SK-N-SH (cell line): Measurements from ENCODE around the gene UBE3B. TPM values are rescaled to one million over a fixed set of nuclear protein-coding genes. Genes with fewer than 3 reads are reported as not detected.
A peak's percentile ranks its signal among the peaks of the same experiment; 100 is the strongest.

ENCODE experiments used
- CTCF ChIA-PET: fragments of 300-600, 350-600 bp; formaldehyde crosslinking; extraction: SDS; loops from one replicate; lab custom pipeline; 2021; lab: Yijun Ruan, JAX
- POLR2A ChIA-PET: fragments of 350-600 bp; sonication (Branson Sonifier 250); formaldehyde crosslinking; extraction: SDS; loops from one replicate; lab custom pipeline; 2020; ENCODE audit warnings: antibody characterized with exemption, inconsistent platforms; lab: Yijun Ruan, JAX
- DNase-seq: peaks from one replicate; pipeline ENCODE4 v3.0.0; 2012
- H2AFZ ChIP-seq: fragments of 200-600 bp; sonication (generic); 2 replicates; pipeline ENCODE4 v1.8.1; 2016; ENCODE audit warnings: antibody characterized with exemption, mild to moderate bottlenecking, low read depth
- H3F3A ChIP-seq: fragments of 200-600 bp; sonication (generic); replicated peaks from 2 replicates; pipeline ENCODE3; 2016; ENCODE audit warnings: antibody characterized with exemption, mild to moderate bottlenecking; ENCODE audit not compliant: insufficient read depth
- H3K27ac ChIP-seq, 2 experiments: fragments of 200-500 bp in 1 of 2; fragments of 200-600 bp in 1 of 2; sonication (Bioruptor generic) in 1 of 2; sonication (generic), shearing (Covaris generic) in 1 of 2; 2 replicates each; pipeline versions ENCODE4 v1.5.1 to v1.6.1; 2014 to 2016; ENCODE audit warnings: low read depth in 2 of 2, inconsistent platforms in 1 of 2, low read length in 1 of 2, mild to moderate bottlenecking in 1 of 2, mixed read lengths in 1 of 2
- H3K27me3 ChIP-seq: fragments of 200-600 bp; sonication (generic), shearing (Covaris generic); 2 replicates; pipeline ENCODE4 v1.6.1; 2016; ENCODE audit warnings: mixed run types; ENCODE audit not compliant: insufficient read depth
- H3K36me3 ChIP-seq, 2 experiments: fragments of 200-500 bp in 1 of 2; fragments of 200-600 bp in 1 of 2; sonication (Bioruptor generic) in 1 of 2; sonication (generic) in 1 of 2; replicated peaks in 1 of 2; 2 replicates each; pipeline versions ENCODE3 to v1.5.1; 2014 to 2016; ENCODE audit warnings: low read length in 1 of 2, mild to moderate bottlenecking in 1 of 2; ENCODE audit not compliant: insufficient read depth in 2 of 2, control insufficient read depth in 1 of 2
- H3K4me1 ChIP-seq, 2 experiments: fragments of 200-500 bp in 1 of 2; fragments of 200-600 bp in 1 of 2; sonication (Bioruptor generic) in 1 of 2; sonication (generic), shearing (Covaris generic) in 1 of 2; 2 replicates each; pipeline versions ENCODE4 v1.5.1 to v1.6.1; 2014 to 2016; ENCODE audit warnings: low read depth in 1 of 2, low read length in 1 of 2, mixed run types in 1 of 2; ENCODE audit not compliant: insufficient read depth in 2 of 2, control insufficient read depth in 1 of 2
- H3K4me2 ChIP-seq: fragments of 200-600 bp; sonication (generic), shearing (Covaris generic); 2 replicates; pipeline ENCODE4 v1.6.1; 2017; ENCODE audit warnings: mixed run types
- H3K4me3 ChIP-seq, 2 experiments: fragments of 200-500 bp in 1 of 2; fragments of 200-600 bp in 1 of 2; sonication (Bioruptor generic) in 1 of 2; sonication (generic), shearing (Covaris generic) in 1 of 2; 2 replicates each; pipeline versions ENCODE4 v1.5.1 to v1.8.1; 2014 to 2016; ENCODE audit warnings: low read depth in 2 of 2, inconsistent platforms in 1 of 2, low read length in 1 of 2, mild to moderate bottlenecking in 1 of 2, mixed read lengths in 1 of 2, moderate library complexity in 1 of 2
- H3K79me2 ChIP-seq: fragments of 200-600 bp; sonication (generic); 2 replicates; pipeline ENCODE4 v1.8.1; 2017; ENCODE audit warnings: mild to moderate bottlenecking; ENCODE audit not compliant: insufficient read depth
- H3K9ac ChIP-seq: fragments of 200-600 bp; sonication (generic); 2 replicates; pipeline ENCODE4 v1.6.1; 2017; ENCODE audit warnings: mixed run types
- H3K9me2 ChIP-seq: fragments of 200-600 bp; sonication (generic); 2 replicates; pipeline ENCODE4 v1.6.1; 2017; ENCODE audit warnings: mixed run types
- H3K9me3 ChIP-seq: fragments of 200-600 bp; sonication (generic); 2 replicates; pipeline ENCODE4 v1.6.1; 2017; ENCODE audit warnings: mixed run types, mild to moderate bottlenecking, moderate library complexity
- H4K20me1 ChIP-seq: fragments of 200-600 bp; sonication (generic); 2 replicates; pipeline ENCODE4 v1.6.1; 2017; ENCODE audit warnings: mild to moderate bottlenecking, mixed run types; ENCODE audit not compliant: insufficient read depth
- CHD2 ChIP-seq: fragments of 150-350 bp; IDR thresholded peaks from 2 replicates; pipeline ENCODE4 v1.6.1; 2018; ENCODE audit warnings: low read length; ENCODE audit not compliant: partially characterized antibody
- ELF1 ChIP-seq: IDR thresholded peaks from 2 replicates; pipeline ENCODE4 v1.4.0; 2012
- FOSL2 ChIP-seq: IDR thresholded peaks from 2 replicates; pipeline ENCODE4 v1.4.0; 2012; ENCODE audit warnings: low read depth, mild to moderate bottlenecking, moderate library complexity, borderline replicate concordance
- FOXJ3 ChIP-seq: sonication (generic); formaldehyde crosslinking; IDR thresholded peaks from 2 replicates; pipeline ENCODE4 v1.5.1; 2020; ENCODE audit warnings: mild to moderate bottlenecking, missing genetic modification reagents
- GATA2 ChIP-seq: sonication (generic); formaldehyde crosslinking; IDR thresholded peaks from 2 replicates; pipeline ENCODE4 v1.5.0; 2020; ENCODE audit warnings: mild to moderate bottlenecking, missing genetic modification reagents
- MAX ChIP-seq: IDR thresholded peaks from 2 replicates; pipeline ENCODE4 v1.4.0; 2012; ENCODE audit warnings: low read depth
- MEF2A ChIP-seq: IDR thresholded peaks from 2 replicates; pipeline ENCODE4 v1.4.0; 2012; ENCODE audit warnings: low read depth, borderline replicate concordance
- NFIC ChIP-seq: IDR thresholded peaks from 2 replicates; pipeline ENCODE4 v1.4.0; 2012; ENCODE audit warnings: borderline replicate concordance
- NRF1 ChIP-seq: IDR thresholded peaks from 2 replicates; pipeline ENCODE4 v1.6.1; 2012; ENCODE audit warnings: low read depth, mild to moderate bottlenecking, low read length
- RAD21 ChIP-seq: IDR thresholded peaks from 2 replicates; pipeline ENCODE4 v1.6.1; 2012; ENCODE audit warnings: mild to moderate bottlenecking, low read length
- RCOR1 ChIP-seq: fragments of 150-350 bp; IDR thresholded peaks from 2 replicates; pipeline ENCODE4 v1.6.1; 2017; ENCODE audit warnings: antibody characterized with exemption, low read length
- RFX5 ChIP-seq: IDR thresholded peaks from 2 replicates; pipeline ENCODE4 v1.6.1; 2012; ENCODE audit warnings: mild to moderate bottlenecking, improper control_type of control experiment, low read length
- RXRA ChIP-seq: IDR thresholded peaks from 2 replicates; pipeline ENCODE4 v1.4.0; 2012; ENCODE audit warnings: low read depth, mild to moderate bottlenecking, borderline replicate concordance
- SIN3A ChIP-seq: IDR thresholded peaks from 2 replicates; pipeline ENCODE4 v1.6.1; 2012; ENCODE audit warnings: low read depth, mild to moderate bottlenecking, low read length, moderate library complexity, borderline replicate concordance
- TCF12 ChIP-seq: IDR thresholded peaks from 2 replicates; pipeline ENCODE4 v1.4.0; 2012
- USF2 ChIP-seq: fragments of 150-350 bp; IDR thresholded peaks from 2 replicates; pipeline ENCODE4 v1.6.1; 2017; ENCODE audit warnings: antibody characterized with exemption, low read length, low read depth, borderline replicate concordance
- WGBS: methylation state at CpG from one replicate; pipeline ENCODE4 v1.1.6; 2017; ENCODE audit warnings: low lambda C conversion rate; 5-methylcytosine and 5-hydroxymethylcytosine counted together
- polyA plus RNA-seq, 3 experiments: library from polyadenylated mRNA; depleted of rRNA; stranded (reverse); fragments of >200 nt; gene quantifications; 2 replicates each; pipeline ENCODE4 v1.2.3, GENCODE V29; 2012

Gene UBE3B
- polyA plus RNA-seq, 1 of the 3 experiments (the other 2 are of a cell fraction), result 28.6 TPM

- Histone ChIP-seq H3K9ac (peak overlapping the region; percentile 95), H3K4me1 (peaks cover 16 to 17% of the 10 kb centered on the region in 2 experiments; a peak in 3 of 4 replicates), H4K20me1 (peaks cover 21% of the 10 kb centered on the region), H3F3A (no peaks in the 10 kb centered on the region), H2AFZ (peak overlapping the region; percentile 97), H3K27ac (peak overlapping the region in 1 of 2 experiments; percentile 87; a peak in 2 of 4 replicates), H3K4me3 (peak overlapping the region; percentile 93 to 94), H3K9me2 (no peaks in the 10 kb centered on the region), H3K4me2 (peak overlapping the region; percentile 80), H3K27me3 (no peaks in the 10 kb centered on the region), H3K36me3 (peaks cover 0 to 8% of the 10 kb centered on the region in 2 experiments), H3K9me3 (no peaks in the 10 kb centered on the region), H3K79me2 (peaks cover 79% of the 10 kb centered on the region)
- 5% methylated on average over 9 of the region's 9 CpGs for WGBS
- ChIA-PET CTCF (interaction anchor here (0.8 kb wide), 2 partner anchors 41 to 45 kb away, joined by 3 read pairs; no protein-coding TSS in a partner anchor), POLR2A (interaction anchor here (1.3 kb wide), 1 partner anchor 8 kb away, joined by 3 read pairs; no protein-coding TSS in a partner anchor)
- DNase-seq, result no peak
- TF ChIP-seq NRF1, result no peak
- no peak for TF ChIP-seq SIN3A
- no peak for TF ChIP-seq USF2
- TF ChIP-seq GATA2 (CRISPR knock-in tag), result no peak
- TF ChIP-seq CHD2, result no peak
- TF ChIP-seq RAD21, result no peak
These were observed 505 bp downstream of the UBE3B start for GRCh38 chr12:109477963-109478315.

- peaks cover 12 to 18% of the 10 kb centered on the region in 2 experiments for H3K36me3 ChIP-seq
- no peak overlapping the region for H3K9ac ChIP-seq
- H3K27ac ChIP-seq, result no peak overlapping the region
- no peaks in the 10 kb centered on the region for H3K9me2 ChIP-seq
- POLR2A ChIA-PET, result no interaction called here
- H3K9me3 ChIP-seq, result no peaks in the 10 kb centered on the region
- TF ChIP-seq NFIC (no peak), MEF2A (no peak), RFX5 (no peak), MAX (no peak), RXRA (no peak)
- no peak overlapping the region for H3K4me2 ChIP-seq
- peaks cover 16 to 17% of the 10 kb centered on the region in 2 experiments; a peak in 3 of 4 replicates for H3K4me1 ChIP-seq
- no peaks in the 10 kb centered on the region for H3K27me3 ChIP-seq
- H3K79me2 ChIP-seq, result peaks cover 60% of the 10 kb centered on the region
- DNase-seq, result no peak
- no peak overlapping the region for H3K4me3 ChIP-seq
- H3F3A ChIP-seq, result no peaks in the 10 kb centered on the region
- H2AFZ ChIP-seq, result no peak overlapping the region
- peaks cover 3% of the 10 kb centered on the region for H4K20me1 ChIP-seq
- CTCF ChIA-PET, result no interaction called here
- 65% methylated on average over 1 of the region's 1 CpG for WGBS
These were observed 2.3 kb downstream of the UBE3B start for GRCh38 chr12:109479761-109480160.

GRCh38 chr12:109480356-109480755 is 2.9 kb downstream of the UBE3B start:
- Histone ChIP-seq H3K79me2 (peaks cover 55% of the 10 kb centered on the region), H2AFZ (no peak overlapping the region), H3K4me2 (no peak overlapping the region), H3K4me3 (no peak overlapping the region), H3F3A (no peaks in the 10 kb centered on the region), H3K36me3 (peaks cover 18 to 24% of the 10 kb centered on the region in 2 experiments), H4K20me1 (no peaks in the 10 kb centered on the region), H3K9ac (no peak overlapping the region), H3K27ac (no peak overlapping the region), H3K27me3 (no peaks in the 10 kb centered on the region), H3K9me2 (no peaks in the 10 kb centered on the region), H3K4me1 (peaks cover 10 to 16% of the 10 kb centered on the region in 2 experiments; a peak in 3 of 4 replicates), H3K9me3 (no peaks in the 10 kb centered on the region)
- ChIA-PET CTCF (interaction anchor here (0.7 kb wide), 1 partner anchor 9 kb away, joined by 3 read pairs; no protein-coding TSS in a partner anchor), POLR2A (no interaction called here)
- TF ChIP-seq RAD21, result no peak
- no peak for TF ChIP-seq FOXJ3 (CRISPR knock-in tag)
- no peak for TF ChIP-seq TCF12
- no peak for TF ChIP-seq ELF1
- TF ChIP-seq RCOR1, result no peak
- no peak for TF ChIP-seq NRF1
- no peak for TF ChIP-seq SIN3A
- no peak for TF ChIP-seq FOSL2
- no peak for DNase-seq
- WGBS, result 94% methylated on average over 4 of the region's 4 CpGs
